GM06990 (cell line): Measurements from ENCODE around the gene CYTH4.

Experiments
- DNase-seq: peaks from one replicate; pipeline ENCODE4 v3.0.0-alpha.2; 2011; ENCODE audit not compliant: insufficient read length; ENCODE audit errors: extremely low read depth
- H3K27me3 ChIP-seq: replicated peaks from 2 replicates; pipeline ENCODE4 v1.6.0; 2011; ENCODE audit warnings: low read length; ENCODE audit not compliant: control insufficient read depth, insufficient read depth
- H3K36me3 ChIP-seq: 2 replicates; pipeline ENCODE4 v1.5.1; 2011; ENCODE audit warnings: low read length; ENCODE audit not compliant: control insufficient read depth, insufficient read depth
- H3K4me3 ChIP-seq: replicated peaks from 2 replicates; pipeline ENCODE4 v1.5.1; 2011; ENCODE audit warnings: low read depth, mild to moderate bottlenecking, control low read depth, low read length
- TF ChIP-seq, protein P1 (sequence below): IDR thresholded peaks from 2 replicates; pipeline ENCODE4 v1.5.1; 2011; ENCODE audit warnings: low read length, control low read depth, mild to moderate bottlenecking, inconsistent platforms; ENCODE audit not compliant: insufficient read depth, poor library complexity, severe bottlenecking

CYTH4 gene

DNA sequence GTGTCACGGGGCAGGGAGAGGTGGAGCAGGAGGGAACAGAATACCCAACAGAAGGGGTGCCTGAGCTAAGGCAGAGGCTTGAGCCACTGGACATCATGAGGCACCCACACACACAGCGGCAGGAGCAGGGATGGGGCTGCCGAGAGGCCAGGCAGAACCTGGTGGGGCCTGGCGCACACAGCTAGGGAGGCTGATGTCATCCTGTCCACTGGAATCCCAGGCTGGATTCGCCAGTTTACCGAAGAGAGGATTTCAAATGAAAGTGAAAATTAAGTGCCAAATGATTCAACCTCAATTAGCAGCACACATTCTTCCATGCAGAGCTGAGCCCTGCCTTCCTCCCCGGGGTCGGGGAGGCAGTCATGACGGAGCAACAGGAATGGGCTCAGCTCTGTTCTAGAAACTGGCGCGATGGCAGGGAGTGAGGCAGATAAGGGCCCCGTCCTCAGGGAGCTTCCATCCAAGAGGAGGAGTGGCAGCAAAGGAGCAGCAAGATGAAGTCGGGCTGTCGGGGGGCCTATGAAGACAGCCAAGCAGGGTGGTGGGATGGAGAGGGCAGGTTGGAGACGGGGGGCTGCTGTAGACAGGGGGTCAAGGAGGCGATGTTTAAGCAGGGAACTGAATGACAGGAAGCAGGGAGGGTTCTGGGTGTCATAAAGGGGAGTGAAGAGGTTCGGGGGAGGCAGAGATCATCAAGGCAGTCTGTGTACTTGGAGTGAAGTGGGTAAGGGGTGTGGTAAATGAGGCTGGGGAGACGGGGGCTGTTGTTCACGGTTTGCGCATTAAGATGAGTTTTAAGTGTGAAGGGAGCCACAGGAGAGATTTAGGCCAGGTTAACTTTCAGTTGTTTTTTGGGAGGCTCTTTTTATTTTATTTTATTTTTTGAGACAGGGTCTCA is 44.7 kb upstream of the CYTH4 start:
- DNase-seq, result no peak
- H3K4me3 ChIP-seq, result no peak overlapping the region
- TF ChIP-seq, protein P1, sequence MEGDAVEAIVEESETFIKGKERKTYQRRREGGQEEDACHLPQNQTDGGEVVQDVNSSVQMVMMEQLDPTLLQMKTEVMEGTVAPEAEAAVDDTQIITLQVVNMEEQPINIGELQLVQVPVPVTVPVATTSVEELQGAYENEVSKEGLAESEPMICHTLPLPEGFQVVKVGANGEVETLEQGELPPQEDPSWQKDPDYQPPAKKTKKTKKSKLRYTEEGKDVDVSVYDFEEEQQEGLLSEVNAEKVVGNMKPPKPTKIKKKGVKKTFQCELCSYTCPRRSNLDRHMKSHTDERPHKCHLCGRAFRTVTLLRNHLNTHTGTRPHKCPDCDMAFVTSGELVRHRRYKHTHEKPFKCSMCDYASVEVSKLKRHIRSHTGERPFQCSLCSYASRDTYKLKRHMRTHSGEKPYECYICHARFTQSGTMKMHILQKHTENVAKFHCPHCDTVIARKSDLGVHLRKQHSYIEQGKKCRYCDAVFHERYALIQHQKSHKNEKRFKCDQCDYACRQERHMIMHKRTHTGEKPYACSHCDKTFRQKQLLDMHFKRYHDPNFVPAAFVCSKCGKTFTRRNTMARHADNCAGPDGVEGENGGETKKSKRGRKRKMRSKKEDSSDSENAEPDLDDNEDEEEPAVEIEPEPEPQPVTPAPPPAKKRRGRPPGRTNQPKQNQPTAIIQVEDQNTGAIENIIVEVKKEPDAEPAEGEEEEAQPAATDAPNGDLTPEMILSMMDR, result no peak
- H3K36me3 ChIP-seq, result peaks cover 66% of the 10 kb centered on the region
- H3K27me3 ChIP-seq, result no peaks in the 10 kb centered on the region

GRCh38 chr22:37239336-37240239 is 42.7 kb upstream of the CYTH4 start:
- Histone ChIP-seq H3K4me3 (no peak overlapping the region), H3K27me3 (no peaks in the 10 kb centered on the region), H3K36me3 (peaks cover 54% of the 10 kb centered on the region)
- TF ChIP-seq, protein P1, result no peak
- DNase-seq, result no peak

DNA sequence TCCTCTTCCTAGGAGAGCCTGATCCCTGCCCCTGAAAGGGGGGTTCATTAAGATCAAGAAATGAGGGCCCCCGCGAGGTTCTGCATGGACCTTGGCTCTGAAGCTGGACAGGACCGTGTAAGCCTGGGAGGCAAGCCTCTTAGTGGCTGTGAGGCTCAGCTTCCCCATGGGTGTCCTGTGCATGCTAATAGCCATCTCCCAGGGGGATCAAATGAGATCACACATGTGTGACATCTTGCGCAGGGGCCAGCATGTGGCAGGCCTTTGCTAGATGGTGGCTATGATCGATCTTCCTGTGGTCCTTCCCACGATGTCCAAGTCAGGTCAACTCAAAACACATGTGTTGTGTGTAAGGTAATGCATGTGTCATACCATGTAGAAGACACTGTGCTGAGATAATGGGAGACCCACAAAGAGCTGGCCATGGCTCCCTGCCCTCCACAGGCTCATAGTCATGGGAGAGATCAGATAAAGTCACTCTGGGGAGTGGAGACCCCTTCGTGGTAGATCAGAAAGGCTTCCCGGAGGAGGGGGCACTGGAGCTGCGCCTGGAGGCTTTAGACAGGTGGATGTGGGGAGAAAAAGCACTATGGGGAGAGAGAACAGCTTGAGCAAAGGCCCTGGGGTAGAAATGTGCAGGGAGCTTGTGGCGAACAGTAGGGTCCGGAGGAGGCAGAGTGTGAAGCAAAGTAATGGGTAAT is 41.9 kb upstream of the CYTH4 start:
- TF ChIP-seq, protein P1, result no peak
- DNase-seq, result no peak
- Histone ChIP-seq H3K27me3 (no peaks in the 10 kb centered on the region), H3K4me3 (peak overlapping the region; percentile 85; the same call in 1 of the 2 replicates), H3K36me3 (peaks cover 51% of the 10 kb centered on the region)

GRCh38 chr22:37240941-37241320 is 41.4 kb upstream of the CYTH4 start:
- TF ChIP-seq, protein P1, result no peak
- Histone ChIP-seq H3K4me3 (peak overlapping the region; percentile 85), H3K27me3 (no peaks in the 10 kb centered on the region), H3K36me3 (peaks cover 48% of the 10 kb centered on the region)
- DNase-seq, result no peak

- peaks cover 43% of the 10 kb centered on the region for H3K36me3 ChIP-seq
- DNase-seq, result no peak
- TF ChIP-seq, protein P1, result no peak
- H3K4me3 ChIP-seq, result peak overlapping the region; percentile 85
- no peaks in the 10 kb centered on the region for H3K27me3 ChIP-seq
Observed at GRCh38 chr22:37241351-37242142, 40.8 kb upstream of the CYTH4 start.
